HG02943 (cell line): ENCODE results near the gene SERPINA5.

Source experiments
- ATAC-seq: cut with Tn5 transposase; IDR thresholded peaks from one replicate; pipeline ENCODE4 v1.9.1; 2021; ENCODE audit warnings: mild to moderate bottlenecking, low read depth, moderate library complexity; ENCODE audit not compliant: unreplicated experiment

Gene SERPINA5

DNA sequence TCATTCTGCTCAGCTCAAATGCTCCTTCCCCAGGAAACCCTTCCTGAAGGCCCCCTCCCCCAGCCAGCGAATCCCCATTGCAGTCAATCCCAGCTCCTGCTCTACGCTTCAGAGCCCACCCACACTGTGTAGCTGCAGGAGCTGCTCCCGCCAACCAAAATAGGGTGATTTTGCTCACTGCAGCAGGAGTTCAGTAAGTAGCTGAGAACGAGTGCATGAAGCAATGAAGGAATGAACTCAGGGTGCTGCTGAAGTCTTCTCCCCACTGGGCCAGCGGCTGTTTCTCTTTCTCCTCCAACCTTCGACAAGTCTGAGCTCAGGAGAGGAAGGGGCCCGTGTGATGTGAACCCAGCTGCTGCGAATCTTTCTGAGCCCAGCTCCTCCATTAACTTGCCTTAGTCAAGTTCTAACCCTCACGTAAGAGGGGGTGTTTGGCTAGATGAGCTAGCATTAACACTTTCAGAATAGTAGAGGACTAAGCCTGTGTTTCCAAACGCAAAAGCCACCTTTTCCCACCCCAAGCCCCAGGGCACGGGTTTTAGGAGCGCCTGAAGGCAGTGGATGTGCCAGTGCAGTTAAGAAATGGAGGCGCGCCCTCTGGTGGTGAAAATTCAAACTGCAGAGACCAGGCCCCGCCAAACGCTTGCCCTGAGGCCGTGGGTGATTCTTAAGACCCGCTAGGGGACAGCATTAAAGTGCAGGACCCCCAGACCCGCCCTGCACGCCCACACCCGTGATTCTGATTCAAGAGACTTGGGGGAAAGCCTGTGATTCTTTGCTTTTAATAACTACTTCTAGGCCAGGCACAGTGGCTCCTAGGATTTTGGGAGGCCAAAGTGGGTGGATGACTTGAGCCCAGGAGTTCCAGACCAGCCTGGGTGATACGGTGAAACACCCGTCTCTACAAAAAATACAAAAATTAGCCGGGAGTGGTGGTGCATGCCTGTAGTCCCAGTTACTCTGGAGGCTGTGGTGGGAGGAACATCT lies 31.9 kb upstream of the SERPINA5 start:
- ATAC-seq, result no peak

GRCh38 chr14:94550041-94550440 lies 31.2 kb upstream of the SERPINA5 start:
- ATAC-seq, result no peak

GRCh38 chr14:94555991-94556390 lies 25.2 kb upstream of the SERPINA5 start:
- no peak for ATAC-seq

- no peak for ATAC-seq
These were observed 23.9 kb upstream of the SERPINA5 start for GRCh38 chr14:94557327-94557726.

DNA sequence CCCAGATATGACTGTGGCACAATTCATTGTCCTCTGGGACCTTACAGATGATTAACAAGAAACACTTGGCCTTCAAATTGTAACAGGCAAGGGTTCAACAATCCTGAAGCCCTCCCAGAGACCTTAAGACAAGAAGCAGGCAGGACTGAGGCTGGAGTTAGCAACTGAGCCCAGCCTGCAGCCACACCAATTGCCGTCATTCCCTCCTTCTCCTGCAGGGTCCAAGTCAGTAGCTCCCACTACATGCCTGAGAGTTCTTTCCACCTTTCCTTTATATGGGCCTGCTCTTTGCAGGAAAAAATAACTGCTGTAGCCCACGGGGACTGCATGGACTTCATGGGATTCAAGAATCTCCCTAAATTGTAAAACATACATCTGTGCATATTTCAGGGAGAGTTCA lies 22.4 kb upstream of the SERPINA5 start:
- ATAC-seq, result no peak

DNA sequence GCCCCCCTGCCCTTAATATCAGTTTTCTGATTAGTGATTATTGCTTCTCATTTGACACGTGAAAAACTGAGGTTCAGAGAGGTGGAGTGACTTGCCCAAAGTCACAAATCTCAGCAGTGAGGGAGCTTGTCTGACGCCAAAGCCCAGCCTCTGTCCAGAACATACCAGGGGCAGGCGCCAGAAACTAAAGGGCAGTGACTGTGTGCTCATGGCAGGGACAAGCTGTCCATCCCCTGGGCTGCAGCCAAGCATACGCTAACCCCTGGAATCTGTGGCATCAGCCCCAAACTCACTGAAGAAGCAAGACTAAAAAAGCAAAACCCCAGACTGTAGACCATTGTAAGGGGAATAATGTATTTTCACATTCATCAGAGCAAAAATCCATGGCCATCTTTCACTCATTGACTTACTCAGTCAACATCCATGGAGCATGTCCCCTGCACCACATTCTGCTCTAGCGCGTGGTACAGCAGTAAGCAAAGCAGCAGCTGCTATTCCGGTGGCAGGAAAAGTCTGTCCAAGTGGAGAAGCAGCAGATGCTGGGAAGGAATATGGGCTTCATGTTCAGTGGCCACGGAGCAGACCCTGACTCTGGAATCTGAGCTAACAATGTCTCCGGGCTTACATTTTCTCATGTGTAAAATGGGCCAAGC lies 21.5 kb upstream of the SERPINA5 start:
- no peak for ATAC-seq

- ATAC-seq, result no peak
These were observed 20.9 kb upstream of the SERPINA5 start for GRCh38 chr14:94560291-94560665.

GRCh38 chr14:94560751-94561655 lies 20.2 kb upstream of the SERPINA5 start, which contains the start of gene SERPINA4:
Gene SERPINA4, plus strand, starts transcription at chr14:94561442. Its CDS starts 2,041 bp downstream, at chr14:94563483.
- no peak for ATAC-seq

- ATAC-seq, result no peak
These were observed 19.6 kb upstream of the SERPINA5 start for GRCh38 chr14:94561656-94562010.

DNA sequence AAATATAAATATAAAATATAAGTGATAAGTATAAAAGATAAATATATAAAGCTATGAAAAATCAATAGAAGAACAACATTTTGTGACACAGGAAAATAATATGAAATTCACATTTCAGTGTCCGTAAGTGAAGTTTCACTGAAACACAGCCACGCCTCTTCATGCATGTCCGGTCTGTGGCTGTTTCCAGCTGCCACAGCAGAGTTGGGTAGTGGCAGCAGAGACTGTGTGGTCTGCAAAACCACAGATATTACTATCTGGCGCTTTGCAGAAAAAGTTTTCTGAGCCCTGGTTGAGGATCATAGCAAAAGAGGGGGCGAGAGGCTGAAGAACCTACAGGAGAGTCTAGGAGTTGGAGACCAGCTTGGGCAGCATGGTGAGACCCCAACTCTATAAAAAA lies 19.2 kb upstream of the SERPINA5 start:
- no peak for ATAC-seq

- ATAC-seq, result no peak
These were observed 18.0 kb upstream of the SERPINA5 start for GRCh38 chr14:94562941-94563883.

- no peak for ATAC-seq
These were observed 16.8 kb upstream of the SERPINA5 start for GRCh38 chr14:94564381-94564780.

DNA sequence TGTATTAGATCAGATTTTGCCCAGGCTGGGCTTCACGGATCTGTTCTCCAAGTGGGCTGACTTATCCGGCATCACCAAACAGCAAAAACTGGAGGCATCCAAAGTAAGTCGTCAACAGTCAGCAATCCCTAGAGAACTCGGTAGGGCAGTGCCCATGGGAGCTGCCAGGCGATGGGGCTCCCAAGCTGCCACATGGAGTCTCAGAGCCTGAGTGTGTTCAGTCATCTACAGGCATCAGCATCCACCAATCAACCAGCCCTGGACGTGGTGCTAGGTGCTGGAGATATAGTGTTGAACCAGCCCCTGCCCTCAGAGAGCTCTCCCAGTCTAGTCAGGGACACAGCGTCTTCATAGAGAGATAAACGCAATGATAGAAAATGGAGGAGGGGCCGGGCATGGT lies 13.0 kb upstream of the SERPINA5 start:
- ATAC-seq, result no peak

- ATAC-seq, result no peak
These were observed 11.7 kb upstream of the SERPINA5 start for GRCh38 chr14:94569381-94570001.

GRCh38 chr14:94570002-94570400 lies 11.2 kb upstream of the SERPINA5 start:
- ATAC-seq, result no peak

DNA sequence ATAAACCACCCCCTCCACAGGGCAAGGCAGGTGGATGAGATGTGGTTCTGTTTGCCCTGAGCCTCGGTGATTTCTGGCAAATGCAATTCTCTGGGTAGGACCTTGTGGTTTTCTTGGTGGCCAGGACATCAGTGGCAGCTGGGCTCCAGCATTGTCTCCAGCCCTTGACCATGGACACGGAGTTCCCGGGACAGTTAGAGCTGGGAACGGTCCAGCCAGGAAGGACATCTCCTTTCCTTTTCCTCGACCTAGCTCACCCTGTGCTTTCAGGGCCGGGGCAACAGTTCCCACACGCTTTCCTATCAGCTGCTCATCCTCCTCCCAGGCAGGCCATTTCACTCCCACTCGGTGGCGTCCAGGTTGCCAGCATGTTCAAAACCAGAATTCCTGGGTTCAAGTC lies 10.8 kb upstream of the SERPINA5 start:
- ATAC-seq, result no peak

- no peak for ATAC-seq
These were observed 9.8 kb upstream of the SERPINA5 start for GRCh38 chr14:94571395-94571794.

DNA sequence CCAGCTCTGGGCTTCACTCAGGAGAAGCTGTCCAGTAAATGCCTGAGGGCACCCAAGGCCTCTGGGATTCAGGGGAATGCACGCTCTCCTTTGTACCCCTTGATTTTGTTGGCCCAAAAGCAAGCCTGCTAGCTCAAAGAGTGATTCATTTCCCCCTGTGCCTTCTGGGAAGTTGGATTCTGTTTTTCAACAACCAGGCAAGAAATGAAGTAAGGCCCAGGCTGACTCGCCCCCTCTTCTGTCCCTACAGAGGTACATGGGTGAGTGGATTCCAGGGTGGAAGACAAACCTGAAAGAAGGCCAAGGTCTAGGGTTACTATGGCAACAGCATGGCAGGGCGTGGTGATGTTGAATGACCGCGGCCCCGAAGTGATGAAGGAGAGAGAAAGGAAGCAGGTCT lies 9.3 kb upstream of the SERPINA5 start:
- no peak for ATAC-seq

GRCh38 chr14:94572637-94573303 lies 8.5 kb upstream of the SERPINA5 start:
- ATAC-seq, result no peak
